Activated CD8-positive, alpha-beta memory T cell treated with anti-CD3 and anti-CD28 coated beads, Interleukin-2, amount 50 U/mL, for 1 hour (primary cell): ENCODE measurements around the gene ATP6V0A4.
"Not testable (repeated sequence)": the region's sequence is repeated elsewhere in the genome, so short reads cannot be mapped to it uniquely, and the experiment has no call there.

Experiments
- DNase-seq: peaks from one replicate; pipeline ENCODE4 v3.0.0-alpha.2; 2020; ENCODE audit errors: extremely low read depth

Gene ATP6V0A4

DNA sequence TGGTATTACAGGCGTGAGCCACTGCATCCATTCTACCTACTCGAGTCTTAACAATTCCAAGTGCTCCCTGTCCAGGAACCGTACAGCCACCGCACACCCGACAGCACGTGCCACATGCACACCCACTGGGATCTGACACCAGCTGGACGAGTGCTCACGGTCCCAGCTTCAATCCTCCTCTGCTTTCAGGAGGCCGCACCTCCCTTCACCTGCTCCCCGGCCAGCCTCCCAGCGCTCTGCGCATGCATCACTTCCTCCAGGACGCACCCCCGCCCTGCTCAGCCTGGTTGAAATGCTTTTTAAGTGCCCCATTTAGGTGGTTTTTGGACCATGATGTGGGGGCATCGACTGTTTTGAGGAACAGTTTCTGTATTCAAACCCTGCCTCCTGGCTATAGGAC lies 47.5 kb downstream of the ATP6V0A4 start:
- no peak for DNase-seq

GRCh38 chr7:138749960-138750359 lies 48.0 kb downstream of the ATP6V0A4 start:
- DNase-seq, result no peak

DNA sequence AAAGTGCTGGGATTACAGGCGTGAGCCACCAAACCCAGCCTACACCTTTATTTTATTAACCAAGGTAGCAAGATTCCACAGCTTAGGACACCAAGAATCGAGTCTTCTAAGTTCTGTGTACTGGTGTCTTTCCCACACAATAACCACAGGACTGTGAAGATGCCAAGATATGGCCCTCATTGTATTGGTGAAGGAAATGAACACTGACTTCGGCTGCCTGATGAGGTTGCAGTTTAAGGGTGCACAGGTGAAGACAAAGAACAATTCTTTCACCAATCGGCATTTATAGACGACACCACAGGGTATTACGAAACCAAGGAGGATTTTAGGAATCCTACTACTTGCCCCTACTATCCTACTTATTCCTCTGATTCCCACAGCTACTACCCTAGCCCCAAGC lies 49.3 kb downstream of the ATP6V0A4 start:
- DNase-seq, result no peak

DNA sequence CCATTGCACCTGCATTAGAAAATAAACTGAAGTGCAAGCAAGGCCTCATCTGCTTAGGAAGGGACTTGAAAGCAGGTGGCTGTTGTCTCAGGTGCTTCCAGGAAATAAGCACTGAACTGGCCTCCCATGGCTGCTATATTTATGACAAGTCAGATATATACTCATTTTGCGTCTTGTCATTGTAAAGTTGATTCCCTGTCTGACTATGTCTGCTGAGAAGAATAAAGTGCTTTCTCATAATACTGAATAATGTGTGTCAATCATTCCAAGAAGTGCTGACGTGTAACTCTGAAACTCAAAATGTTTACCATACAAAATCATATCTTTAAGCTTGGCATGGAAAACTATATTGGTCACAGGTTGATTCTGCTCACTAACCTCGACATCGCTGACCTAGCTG lies 51.9 kb downstream of the ATP6V0A4 start:
- DNase-seq, result no peak

- DNase-seq, result no peak
Measured at GRCh38 chr7:138745189-138745588, 52.8 kb downstream of the ATP6V0A4 start.

GRCh38 chr7:138741453-138741735 lies 56.6 kb downstream of the ATP6V0A4 start:
- DNase-seq, result no peak

GRCh38 chr7:138739859-138740258 lies 58.1 kb downstream of the ATP6V0A4 start:
- DNase-seq, result no peak

DNA sequence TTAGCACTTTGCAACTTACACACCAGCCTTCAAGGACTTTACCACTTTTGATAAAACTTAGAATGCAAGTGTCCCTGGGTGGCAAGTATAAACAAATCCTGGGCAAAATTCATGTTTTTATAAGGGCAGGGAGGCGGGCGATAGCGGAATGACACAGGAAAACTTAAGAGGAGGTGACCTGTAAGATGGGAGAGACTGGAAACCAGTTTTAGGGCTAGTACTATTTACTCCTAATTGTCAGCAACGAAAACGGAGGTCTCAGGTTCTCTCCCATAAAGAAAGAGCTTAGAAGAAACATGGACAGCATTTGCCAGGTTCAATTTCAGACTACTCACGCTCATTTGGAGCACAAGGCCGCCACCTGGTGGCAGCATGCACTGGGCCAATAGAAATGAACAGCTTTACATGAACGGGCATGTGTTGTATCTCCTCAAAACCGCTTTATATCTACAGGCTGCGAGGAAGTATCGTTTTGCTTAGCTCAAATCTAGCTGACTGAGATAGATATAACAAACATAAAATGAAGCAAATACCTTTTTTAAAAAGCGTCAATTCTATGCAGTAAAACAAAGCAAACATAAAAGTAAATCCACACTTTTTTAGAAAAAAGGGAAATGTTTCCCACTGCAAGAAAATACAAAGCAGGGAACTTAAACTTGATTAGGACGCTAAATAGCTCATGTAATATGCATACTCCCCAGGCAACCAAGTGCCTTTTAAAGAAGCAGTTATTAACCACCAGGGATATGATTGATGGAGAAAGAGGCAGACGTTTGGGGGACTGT lies 59.3 kb downstream of the ATP6V0A4 start:
- peak; percentile 42 for DNase-seq

DNA sequence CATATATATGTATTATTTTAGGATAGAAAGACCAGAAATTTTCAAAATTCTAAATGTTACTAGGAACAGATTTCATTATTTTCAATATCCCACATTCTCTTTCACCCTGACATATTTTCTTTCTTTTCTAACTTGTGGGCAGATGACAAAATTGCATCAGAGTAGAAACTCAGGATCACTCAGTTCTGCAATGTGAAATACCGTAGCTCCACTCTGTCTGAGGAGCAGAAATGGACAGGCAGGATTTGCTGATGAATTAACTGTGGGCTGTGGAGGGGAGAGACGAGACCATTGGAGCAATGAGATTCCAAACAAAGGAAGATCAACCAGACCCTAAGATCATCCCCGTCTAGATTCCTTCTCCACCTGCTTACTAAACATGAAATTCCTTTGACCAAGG lies 59.9 kb downstream of the ATP6V0A4 start:
- no peak for DNase-seq

GRCh38 chr7:138735399-138735798 lies 62.6 kb downstream of the ATP6V0A4 start:
- DNase-seq, result no peak

DNA sequence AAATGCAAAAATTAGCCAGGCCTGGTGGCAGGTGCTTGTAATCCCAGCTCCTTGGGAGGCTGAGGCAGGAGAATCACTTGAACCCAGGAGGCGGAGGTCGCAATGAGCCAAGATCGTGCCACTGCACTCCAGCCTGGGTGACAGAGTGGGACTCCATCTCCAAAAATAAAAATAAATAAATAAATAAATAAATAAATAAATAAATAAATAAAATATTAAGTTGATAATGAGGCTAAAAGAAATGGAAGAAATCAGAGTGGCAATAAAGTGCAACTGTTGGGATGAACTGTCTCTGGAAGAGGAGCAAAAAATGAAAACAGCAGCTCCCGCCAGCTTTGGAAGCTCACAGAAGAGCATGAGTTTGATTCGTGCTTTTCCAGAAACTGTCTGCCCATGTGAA lies 66.3 kb downstream of the ATP6V0A4 start:
- DNase-seq, result not testable (repeated sequence)

DNA sequence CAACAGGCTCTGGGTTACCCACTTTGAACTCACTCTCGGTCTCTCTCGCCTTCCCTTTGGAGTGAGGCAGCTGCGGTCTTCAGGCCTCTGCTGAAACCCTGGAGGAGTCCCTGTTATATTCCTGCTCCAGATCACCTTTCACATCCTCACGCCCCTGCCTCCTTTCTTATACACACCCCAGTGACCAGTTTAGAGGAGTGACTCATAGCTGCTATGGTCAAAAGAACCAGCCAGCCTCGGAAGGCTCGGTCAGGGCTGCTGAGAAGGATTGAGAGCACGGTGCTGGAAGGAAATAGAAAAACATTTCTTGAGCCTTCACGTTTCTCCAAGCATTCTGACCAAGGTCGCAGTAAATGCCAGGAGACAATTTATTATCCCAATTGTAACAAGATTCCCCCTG lies 68.6 kb downstream of the ATP6V0A4 start:
- no peak for DNase-seq

DNA sequence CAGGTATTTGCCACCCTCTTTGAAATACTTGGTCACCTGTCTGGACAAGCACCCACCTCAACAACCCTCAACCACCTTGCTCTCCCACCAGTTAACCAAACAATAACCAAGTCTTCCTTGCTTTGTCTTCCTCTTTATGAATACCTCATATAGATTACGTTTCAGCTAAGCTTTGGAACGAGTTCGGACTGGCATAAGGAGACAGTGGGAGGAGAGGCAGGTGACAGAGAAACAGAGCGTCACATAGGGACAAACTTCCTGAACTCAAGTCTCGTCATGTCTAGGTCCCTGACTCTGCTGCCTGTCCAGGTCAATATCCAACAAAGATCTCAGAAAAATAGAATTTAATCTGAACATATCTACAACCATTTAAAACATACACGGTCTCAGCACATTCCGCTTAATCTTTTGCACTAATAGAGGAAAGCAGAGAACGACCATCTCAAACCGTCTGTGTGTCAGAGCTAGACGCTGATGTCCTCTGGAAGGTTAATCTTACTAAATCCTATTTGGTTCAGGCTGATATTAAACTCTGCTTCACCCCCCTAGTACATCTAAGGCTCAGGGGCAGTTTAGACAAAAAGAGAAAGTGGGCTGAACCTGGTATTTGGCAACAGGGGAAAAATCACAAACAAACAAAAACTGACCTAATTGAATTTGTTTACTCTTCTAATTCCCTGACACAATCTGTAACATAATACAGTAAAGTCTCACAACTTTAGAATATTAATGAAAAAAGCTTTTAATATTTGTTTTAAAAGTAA lies 70.5 kb downstream of the ATP6V0A4 start:
- DNase-seq, result no peak

- DNase-seq, result no peak
Measured at GRCh38 chr7:138726288-138726687, 71.7 kb downstream of the ATP6V0A4 start.

DNA sequence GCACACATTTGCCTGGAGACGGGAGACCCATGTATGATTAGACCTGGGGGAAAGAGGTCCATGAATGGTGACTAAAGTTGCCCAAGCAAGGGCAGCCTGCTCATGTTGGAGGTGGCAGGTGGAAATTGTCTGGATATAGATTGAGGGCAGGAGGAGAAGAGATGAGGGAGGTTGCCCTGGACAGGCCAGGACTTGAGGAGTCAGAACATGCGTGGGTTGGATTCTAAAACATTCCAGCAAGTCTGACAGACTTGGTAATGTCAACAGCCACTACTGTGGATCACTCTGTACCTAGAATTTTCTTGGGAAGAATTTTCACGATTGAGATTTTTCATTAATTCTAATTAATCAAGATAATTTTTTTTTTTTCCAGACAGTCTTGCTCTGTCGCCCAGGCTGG lies 77.7 kb downstream of the ATP6V0A4 start:
- DNase-seq, result no peak

DNA sequence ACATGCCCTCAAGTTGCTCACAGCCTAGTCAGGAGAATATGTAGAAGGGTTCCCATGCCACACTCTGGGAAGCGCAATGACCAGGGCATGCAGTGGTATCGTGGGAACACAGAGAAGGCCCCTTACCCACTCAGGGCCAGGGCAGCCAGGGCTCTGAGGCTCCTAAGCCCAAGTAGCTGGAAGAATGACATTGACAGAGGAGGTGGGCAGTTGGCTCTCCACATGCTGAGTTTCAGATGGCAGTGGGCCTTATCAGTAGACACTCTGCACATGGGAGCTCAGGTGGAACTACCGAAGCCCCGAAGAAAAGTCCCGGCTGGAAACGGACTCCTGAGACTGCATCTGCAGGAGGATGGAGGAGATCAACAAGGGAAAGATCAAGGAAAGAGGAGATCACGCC lies 81.1 kb downstream of the ATP6V0A4 start:
- no peak for DNase-seq

DNA sequence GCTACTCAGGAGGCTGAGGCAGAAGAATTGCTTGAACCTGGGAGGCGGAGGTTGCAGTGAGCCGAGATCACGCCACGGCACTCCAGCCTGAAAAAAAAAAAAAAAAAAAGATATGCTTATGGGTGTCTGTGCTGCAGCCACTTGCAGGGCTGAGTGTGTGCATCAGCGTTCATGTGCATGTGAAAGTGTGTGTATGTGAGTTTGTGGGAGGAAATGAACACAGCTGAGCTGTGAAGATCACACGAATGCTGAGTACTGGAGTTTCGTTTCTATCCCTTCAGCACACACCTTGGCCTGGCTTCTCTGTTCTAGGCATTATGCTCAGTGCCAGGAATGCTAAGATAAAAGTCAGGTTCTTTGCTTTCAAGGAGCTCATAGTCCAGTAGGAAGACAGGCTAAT lies 84.8 kb downstream of the ATP6V0A4 start:
- no peak for DNase-seq

DNA sequence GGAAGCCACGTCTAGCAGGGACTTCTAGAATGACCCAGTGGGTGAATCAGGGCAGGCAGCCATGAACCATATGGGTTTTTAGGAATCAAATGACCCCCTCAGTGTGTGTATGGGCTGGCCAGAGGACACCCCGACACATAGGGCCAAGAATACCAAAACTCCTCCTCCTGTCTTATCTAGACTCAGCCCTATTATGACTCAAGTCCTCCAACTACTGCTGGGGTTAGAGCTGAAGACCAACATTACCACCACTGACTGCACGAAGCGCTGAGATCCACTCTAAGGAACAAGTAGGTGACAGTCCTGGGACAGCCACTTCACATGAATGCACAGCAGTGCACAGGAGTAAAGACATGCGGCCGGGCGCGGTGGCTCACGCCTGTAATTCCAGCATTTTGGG lies 85.3 kb downstream of the ATP6V0A4 start:
- no peak for DNase-seq

DNA sequence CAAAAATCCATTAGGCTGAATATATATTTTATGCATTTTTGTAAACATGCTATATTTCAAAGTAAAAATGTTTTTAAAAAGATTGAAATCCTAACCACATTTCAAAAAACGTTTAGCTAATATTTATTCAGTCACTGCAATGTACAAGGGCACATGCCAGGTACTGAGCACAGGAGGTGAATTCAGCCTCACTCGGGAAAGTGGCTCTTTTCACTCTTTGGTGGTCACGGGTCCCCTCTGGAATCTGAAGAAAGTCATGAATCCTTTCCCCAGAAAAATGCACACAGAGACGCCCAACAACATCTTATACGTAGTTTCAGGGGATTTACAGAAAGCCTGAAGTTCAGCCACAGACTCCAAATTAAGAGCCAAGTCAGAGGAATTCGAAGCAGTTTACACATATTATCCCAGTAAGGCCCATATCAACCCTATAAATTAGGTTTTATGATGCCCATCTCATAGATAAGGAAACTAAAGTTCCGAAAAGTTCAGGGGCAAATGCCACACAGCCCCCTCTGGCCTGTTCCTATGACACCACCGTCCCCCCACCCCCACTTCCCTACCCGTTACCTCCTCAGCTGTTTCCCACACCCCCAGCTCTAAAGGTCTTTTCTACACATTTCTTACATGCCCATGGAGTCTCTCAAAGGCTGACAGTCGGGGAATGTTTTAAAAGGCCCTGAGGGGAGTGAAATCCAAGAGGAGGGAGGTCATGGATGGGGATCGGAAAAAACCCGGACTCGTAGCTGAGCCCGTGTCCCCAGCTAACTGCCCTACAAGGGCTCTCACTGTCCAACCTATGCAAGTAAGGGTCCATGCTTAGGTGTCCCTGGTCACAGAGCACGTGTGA lies 87.2 kb downstream of the ATP6V0A4 start:
- DNase-seq, result no peak

DNA sequence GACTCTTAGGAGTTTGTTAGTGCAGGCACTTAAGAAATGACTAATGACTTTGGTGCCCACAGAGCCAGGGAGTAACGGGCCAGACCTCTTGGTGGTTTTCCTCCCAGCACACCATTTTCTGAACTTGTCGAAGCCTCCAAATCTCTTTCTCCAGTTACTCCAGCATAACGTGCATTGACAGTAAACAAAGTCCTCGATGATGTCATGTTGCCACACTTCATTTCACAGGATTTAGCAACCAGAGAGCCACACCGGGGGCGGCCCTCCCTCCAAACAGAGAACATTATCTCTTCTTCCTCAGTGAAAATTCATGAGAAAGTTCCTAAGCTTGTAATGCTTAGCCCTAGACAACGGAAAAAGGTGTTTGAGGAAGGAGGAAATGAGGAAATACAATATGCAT lies 92.8 kb downstream of the ATP6V0A4 start:
- no peak for DNase-seq

DNA sequence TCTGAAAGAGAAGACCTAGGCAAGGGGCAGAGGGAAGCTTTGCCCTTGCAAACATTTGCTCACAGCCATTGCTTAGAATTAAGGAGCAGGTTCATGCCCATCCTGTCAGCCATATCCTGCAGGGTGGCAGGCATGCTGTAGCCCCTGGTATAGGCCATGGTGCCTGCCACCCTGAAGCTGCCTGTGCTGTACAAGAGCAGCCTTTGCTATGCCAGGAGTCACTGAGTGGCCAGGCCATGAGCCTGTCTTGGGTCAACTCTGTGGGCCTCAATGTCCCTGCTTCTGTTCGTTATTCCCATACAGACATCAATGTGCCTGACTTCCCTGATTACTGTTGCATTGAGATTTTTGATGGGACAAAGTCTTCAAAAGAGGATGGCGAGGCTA lies 96.5 kb downstream of the ATP6V0A4 start:
- no peak for DNase-seq

DNA sequence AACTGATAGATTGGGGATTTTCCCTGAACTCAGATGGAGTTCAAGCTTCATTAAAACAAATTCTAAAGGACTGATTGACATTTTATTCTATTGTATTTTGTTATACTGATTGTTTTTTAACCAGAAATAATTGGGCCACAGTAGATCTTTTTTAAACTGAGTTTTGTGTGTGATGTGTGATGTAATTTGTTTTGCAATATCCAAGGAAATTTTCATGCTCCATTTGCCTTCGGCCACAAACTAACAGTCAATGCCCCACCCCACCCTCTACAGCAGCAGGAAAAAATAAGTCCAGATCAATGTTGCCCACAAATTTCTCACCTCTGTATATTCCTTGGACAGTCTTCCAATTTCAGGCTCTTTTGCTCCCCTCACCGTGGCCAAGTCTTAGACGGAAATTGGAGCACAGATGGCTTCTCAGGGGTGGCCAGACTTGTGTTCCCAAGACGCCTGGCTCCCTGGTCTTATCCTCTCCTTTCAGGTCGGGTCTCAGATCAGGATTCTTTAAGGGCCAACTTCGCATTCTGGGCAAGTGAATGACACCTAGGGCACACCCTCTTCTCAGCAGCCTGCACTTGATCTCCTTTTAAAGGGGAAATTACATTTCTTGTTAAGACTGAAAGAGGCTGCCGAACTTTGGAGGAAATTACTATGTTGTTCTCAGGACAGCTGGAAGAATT lies 97.0 kb downstream of the ATP6V0A4 start, which contains the start of gene SVOPL:
Gene SVOPL, minus strand, starts transcription at position 506 of the 680 bp plus-strand sequence. CDS start 22,317 bp downstream, outside the sequence.
- DNase-seq, result no peak
